HG03354 (cell line): Measurements from ENCODE around the gene JAZF1.
"Not testable (repeated sequence)": the region's sequence is repeated elsewhere in the genome, so short reads cannot be mapped to it uniquely, and the experiment has no call there.

Experiments
- ATAC-seq: cut with Tn5 transposase; IDR thresholded peaks from one replicate; pipeline ENCODE4 v1.9.1; 2021; ENCODE audit warnings: mild to moderate bottlenecking; ENCODE audit not compliant: unreplicated experiment, poor library complexity, severe bottlenecking

JAZF1 gene

GRCh38 chr7:27872356-27873275 lies 308.0 kb downstream of the JAZF1 start:
- ATAC-seq, result no peak

GRCh38 chr7:27871866-27872265 lies 308.7 kb downstream of the JAZF1 start:
- no peak for ATAC-seq

- no peak for ATAC-seq
Measured at GRCh38 chr7:27871086-27871485, 309.5 kb downstream of the JAZF1 start.

- no peak for ATAC-seq
Measured at GRCh38 chr7:27870595-27870994, 310.0 kb downstream of the JAZF1 start.

GRCh38 chr7:27869056-27869455 lies 311.5 kb downstream of the JAZF1 start:
- no peak for ATAC-seq

GRCh38 chr7:27868131-27868550 lies 312.5 kb downstream of the JAZF1 start:
- no peak for ATAC-seq

- no peak for ATAC-seq
Measured at GRCh38 chr7:27866828-27867672, 313.5 kb downstream of the JAZF1 start.

- ATAC-seq, result no peak
Measured at GRCh38 chr7:27866256-27866655, 314.3 kb downstream of the JAZF1 start.

GRCh38 chr7:27863880-27864279 lies 316.7 kb downstream of the JAZF1 start:
- ATAC-seq, result no peak

GRCh38 chr7:27861747-27862146 lies 318.8 kb downstream of the JAZF1 start:
- no peak for ATAC-seq

- no peak for ATAC-seq
Measured at GRCh38 chr7:27860800-27861199, 319.8 kb downstream of the JAZF1 start.

- not testable (repeated sequence) for ATAC-seq
Measured at GRCh38 chr7:27856703-27857485, 323.7 kb downstream of the JAZF1 start.

GRCh38 chr7:27850531-27850930 lies 330.1 kb downstream of the JAZF1 start:
- no peak for ATAC-seq

- ATAC-seq, result no peak
Measured at GRCh38 chr7:27846388-27846787, 334.2 kb downstream of the JAZF1 start.

- ATAC-seq, result no peak
Measured at GRCh38 chr7:27843584-27844305, 336.9 kb downstream of the JAZF1 start.

GRCh38 chr7:27842851-27843250 lies 337.7 kb downstream of the JAZF1 start:
- ATAC-seq, result no peak

GRCh38 chr7:27842094-27842692 lies 338.4 kb downstream of the JAZF1 start:
- no peak for ATAC-seq

- ATAC-seq, result no peak
Measured at GRCh38 chr7:27840760-27841364, 339.7 kb downstream of the JAZF1 start.

- no peak for ATAC-seq
Measured at GRCh38 chr7:27840313-27840712, 340.3 kb downstream of the JAZF1 start.
